Sigmoid colon (tissue), 4 donors: ENCODE measurements around the gene NRXN2.

Source experiments
- POLR2AphosphoS5 ChIP-seq, 4 donors: sonication (generic); formaldehyde crosslinking; IDR thresholded peaks; one replicate each; pipeline ENCODE4 v1.6.1; 2017; ENCODE audit warnings: antibody characterized with exemption in 4 of 4
- TF ChIP-seq, protein P1 (sequence below), 4 experiments: fragments of 450-650 bp in 3 of 4; fragments of 200-600 bp in 1 of 4; IDR thresholded peaks; one replicate each; pipeline ENCODE4 v1.5.1; 2016 to 2019; ENCODE audit warnings: antibody characterized with exemption in 4 of 4, mild to moderate bottlenecking in 3 of 4, moderate library complexity in 2 of 4

DNA sequence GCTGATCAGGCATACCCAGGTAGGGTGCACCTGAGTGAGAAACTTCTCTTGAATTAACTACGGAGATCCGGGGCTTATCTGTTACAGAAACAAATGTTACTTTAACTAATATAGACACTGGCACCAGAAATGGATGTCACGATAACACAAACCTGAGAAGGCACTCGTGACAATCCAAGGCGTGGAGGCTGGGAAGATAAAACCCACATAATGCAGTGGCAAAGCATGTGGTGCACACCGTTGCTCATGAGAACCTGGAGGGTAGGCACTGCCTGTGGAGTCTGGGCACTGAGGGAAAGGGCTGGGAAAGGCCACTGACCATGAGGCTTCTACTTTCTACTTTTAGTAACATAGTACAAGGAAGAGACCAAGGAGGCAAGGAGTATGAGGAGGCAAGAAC is 109.3 kb downstream of the NRXN2 start:
- TF ChIP-seq, protein P1, sequence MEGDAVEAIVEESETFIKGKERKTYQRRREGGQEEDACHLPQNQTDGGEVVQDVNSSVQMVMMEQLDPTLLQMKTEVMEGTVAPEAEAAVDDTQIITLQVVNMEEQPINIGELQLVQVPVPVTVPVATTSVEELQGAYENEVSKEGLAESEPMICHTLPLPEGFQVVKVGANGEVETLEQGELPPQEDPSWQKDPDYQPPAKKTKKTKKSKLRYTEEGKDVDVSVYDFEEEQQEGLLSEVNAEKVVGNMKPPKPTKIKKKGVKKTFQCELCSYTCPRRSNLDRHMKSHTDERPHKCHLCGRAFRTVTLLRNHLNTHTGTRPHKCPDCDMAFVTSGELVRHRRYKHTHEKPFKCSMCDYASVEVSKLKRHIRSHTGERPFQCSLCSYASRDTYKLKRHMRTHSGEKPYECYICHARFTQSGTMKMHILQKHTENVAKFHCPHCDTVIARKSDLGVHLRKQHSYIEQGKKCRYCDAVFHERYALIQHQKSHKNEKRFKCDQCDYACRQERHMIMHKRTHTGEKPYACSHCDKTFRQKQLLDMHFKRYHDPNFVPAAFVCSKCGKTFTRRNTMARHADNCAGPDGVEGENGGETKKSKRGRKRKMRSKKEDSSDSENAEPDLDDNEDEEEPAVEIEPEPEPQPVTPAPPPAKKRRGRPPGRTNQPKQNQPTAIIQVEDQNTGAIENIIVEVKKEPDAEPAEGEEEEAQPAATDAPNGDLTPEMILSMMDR (IDR thresholded peaks at IDR 0.05): no peak
- no peak for TF ChIP-seq POLR2AphosphoS5 (IDR thresholded peaks at IDR 0.05)
